HG03575 (cell line): ENCODE measurements around the gene DHX9.
A peak's percentile ranks its signal among the peaks of the same experiment; 100 is the strongest.

Experiments used
- ATAC-seq: cut with Tn5 transposase; IDR thresholded peaks from one replicate; pipeline ENCODE4 v1.9.1; 2021; ENCODE audit not compliant: unreplicated experiment, insufficient number of reproducible peaks, low FRiP score; ENCODE audit errors: extremely low read depth

Gene DHX9

DNA sequence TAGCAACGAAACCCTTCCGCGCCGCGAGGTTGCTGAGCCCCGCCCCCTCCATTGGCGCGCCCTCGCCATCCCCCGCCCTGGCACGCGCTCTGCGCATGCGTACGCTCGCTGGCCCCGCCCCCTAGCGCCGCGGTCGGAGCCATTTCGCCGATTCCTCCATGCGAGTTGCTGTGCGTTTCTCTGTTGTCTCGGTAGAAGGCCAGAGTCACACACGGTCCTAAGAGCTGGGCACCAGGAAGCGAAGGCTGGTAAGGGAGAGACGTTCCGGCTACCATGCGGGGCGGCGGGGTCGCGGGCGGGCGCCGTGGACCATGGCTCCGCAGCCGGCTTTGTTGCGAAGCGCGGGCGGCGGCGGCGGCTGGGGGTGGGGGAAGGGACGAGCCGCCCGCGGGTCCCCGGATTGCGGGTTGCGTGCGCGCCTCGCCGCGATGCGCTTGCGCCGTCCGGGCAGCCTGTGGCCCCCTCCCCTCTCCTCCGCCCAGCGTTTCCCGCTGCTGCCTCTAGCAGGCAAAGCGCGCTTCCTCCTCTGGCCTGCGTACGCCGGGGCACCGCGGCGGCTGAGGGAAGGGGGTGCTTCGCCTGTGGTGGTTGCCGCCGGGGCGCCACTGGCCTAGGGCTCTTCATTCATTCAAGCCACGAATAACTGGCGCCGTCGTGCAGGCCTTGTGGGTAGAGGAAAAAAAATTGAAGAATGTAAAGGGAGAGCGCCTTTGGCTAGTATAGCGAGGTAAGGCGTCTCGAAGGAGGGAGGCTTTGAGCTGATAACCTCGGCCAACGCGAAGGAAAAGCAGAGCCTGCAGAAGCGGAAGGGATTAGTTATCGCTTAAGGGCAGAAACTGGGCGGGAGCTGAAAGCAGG lies at the start of gene DHX9:
TSS of gene DHX9 (plus strand) at position 139 of the 858 bp plus-strand sequence. CDS start 3,220 bp downstream, outside the sequence.
- ATAC-seq = peak; percentile 31

DNA sequence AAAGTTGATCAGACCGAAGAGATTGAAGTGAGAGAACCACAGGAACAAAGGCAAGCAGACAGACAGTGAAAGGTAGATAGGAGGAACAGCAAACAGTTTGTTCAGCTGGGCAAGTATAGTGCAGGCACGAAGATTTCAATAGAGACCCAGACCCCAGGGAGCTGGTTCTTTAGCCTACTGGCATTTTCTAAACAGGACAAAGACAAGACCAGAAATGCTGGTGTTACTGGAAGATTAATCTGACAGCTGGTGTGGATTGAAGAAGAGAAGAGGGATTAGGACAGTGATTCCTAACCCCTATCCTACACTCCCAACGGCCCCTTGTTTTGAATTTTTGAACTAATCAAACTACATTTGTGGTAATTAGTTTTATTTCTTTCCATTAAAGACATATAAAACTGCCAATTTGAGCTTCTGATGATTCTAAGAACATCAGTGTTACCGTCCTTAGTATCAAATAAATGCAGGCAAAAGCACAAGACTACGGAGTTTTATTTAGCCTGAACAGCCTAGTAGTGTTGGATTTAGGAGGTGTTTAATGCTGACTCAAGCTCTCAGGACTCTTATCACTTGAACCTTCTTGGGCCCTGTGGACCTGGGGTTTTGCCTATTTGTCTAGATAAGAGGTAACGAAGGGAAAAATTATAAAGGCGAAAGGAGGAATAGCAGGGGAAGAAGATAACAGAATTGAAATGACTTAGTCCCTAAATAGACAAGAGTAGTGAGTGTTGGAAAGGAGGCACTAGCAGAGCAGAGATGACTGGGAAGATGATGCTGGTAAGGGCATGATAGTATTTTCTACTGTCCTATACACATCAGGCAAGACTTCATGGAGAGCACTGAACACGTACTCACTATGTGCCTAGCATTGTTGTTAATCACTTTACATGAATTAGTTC lies 47.6 kb upstream of the DHX9 start:
- no peak for ATAC-seq

DNA sequence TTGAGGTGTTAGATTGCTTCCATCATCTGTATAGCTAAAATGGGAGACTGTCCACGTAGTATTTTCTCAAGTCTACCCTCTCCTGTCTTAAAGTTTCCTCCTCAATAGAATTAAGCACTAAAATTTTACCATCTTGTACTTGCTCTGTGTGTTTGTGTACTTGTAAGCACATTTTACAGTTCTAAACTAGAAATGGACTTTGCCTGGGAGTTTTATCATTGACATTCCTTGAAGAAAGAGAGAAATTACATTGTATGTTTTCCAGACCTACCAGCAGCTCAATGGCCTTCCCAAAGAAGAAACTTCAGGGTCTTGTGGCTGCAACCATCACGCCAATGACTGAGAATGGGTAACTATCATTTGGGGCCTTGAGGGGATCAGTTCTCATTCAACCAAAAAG lies 45.1 kb upstream of the DHX9 start:
- ATAC-seq = no peak

DNA sequence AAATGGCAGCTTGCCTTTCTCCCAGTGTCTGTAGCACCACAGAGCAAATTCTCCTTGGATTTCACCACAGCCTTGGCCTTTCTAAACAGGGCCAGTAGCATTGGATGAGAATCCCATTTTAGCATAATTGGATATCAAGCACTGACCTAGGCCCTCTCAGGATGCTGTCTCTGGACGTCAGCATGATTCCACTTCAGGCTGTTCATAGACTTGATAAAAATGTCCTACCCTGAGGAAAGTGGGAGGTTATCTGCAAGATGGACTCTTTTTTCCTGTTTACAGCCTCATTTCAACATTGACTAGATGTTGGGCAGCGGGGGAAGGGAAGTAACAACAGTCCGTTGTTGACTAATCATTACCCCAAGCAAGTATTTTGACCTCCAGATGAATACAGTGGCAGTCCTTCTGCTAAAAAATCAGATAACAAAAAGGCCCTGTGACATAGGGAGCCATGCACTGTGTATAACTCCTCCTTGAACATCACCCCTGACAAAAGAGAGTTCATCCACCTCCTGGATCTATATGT lies 44.4 kb upstream of the DHX9 start:
- no peak for ATAC-seq

DNA sequence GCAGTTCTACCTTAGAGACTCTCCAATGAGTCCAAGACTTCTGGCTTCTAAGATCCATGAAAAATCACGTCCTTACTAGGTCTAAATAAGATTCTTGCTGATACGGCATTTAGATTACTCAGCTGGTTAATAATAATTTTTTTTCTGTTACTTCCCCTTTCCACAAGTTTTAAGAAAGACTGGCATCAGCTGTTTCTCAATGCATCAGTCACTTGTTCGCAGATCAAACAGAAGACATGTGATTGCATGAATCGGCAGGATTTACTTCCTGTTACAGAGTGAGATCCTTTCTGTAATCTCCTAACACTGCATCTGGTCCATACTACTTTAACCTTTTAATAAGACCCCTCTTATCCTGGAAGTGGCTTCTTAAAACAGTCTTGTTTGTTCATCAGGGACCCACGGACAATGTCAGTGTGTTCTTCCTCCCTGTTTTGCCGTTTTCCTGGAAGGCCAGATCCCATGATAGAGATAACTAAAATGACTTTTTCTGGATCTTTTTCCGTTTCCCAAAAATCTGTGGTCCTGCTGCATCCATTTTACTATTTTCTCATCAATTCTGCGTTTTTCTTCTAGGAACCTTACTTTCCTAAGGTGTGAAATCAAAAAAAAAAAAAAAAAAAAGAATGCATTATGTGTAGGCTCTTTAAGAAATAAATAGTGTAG lies 43.5 kb upstream of the DHX9 start:
- ATAC-seq = no peak

DNA sequence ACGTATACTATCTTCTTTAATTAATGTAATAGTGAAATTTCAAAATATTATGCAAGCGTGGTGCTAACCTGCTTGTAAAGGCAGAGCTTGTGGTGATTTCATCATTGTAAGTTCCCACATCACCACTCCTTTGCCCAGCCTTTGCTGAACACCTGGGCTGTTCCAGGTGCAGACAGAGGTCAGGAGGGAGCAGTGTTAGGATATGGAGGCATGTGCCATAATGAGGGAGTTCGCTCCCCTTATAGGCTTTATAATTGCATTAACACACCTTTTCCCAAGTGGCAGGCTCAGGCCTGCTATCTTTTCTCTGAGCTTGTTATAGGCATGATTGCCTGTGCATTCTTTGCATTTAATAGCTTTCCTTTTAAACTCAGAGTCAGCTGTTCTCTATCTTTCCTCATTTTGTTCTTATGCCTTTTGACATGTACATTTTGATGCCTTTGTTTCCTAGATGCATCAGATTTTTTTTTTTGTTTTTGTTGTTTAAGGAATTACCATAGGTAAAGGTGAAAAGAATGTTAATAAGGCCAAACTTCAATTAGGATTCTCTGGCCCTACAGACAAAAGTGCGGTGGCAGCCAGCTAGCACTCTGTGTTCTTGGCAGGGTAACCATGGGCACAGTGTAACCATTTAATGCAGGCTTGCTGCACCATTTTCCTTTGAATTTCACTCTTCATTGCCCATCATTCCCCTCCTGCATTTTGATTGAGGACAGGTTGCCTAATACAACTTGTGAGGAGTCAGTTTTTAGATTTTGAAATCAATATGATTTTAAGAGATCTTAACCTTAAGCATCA lies 36.9 kb upstream of the DHX9 start:
- no peak for ATAC-seq

DNA sequence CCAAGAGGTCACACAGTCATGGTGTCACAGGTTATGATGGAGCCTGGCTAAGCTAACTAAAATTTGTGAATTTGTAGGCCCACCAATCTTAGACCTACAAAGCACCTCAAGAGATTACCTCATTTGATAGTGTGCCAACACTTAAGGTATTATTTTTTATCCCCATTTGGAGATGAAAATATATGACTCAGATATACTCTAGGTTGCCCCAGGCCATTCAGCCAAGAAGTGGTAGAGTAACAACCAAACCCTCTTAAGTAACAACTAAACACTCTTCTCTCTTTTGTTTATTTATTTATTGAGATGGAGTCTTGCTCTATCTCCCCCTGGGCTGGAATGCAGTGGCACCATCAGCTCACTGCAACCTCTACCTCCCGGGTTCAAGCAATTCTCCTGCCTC lies 35.3 kb upstream of the DHX9 start:
- ATAC-seq = no peak

DNA sequence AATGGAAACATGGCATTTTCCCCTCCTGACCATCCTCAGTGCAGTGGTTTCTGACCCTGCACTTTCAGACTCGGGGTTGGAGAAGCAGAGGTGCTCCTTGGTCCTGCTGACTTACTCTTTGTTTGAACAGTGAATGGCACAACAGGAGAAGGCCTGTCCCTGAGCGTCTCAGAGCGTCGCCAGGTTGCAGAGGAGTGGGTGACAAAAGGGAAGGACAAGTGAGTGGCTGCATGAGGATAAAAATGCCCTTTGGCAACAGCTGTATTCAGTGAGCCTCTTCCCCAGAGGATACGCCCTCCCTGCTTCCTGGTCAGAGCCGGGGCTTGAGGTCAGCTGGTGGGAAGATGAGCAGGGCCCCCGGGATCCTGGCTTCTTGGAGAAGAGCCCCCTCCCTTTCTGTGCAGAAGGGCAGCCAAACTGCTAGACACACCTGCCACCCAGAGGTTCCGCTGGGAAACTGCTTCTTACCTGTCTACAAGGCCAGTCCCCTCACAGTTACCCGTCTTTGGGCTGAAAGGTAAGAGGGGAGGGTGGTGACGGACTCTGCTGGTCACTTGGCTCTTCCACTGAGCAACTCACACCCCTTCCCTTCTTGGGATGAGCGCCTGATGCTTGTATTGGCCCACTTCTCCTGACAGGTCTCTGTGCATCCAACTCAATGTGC lies 33.0 kb upstream of the DHX9 start:
- ATAC-seq = no peak

DNA sequence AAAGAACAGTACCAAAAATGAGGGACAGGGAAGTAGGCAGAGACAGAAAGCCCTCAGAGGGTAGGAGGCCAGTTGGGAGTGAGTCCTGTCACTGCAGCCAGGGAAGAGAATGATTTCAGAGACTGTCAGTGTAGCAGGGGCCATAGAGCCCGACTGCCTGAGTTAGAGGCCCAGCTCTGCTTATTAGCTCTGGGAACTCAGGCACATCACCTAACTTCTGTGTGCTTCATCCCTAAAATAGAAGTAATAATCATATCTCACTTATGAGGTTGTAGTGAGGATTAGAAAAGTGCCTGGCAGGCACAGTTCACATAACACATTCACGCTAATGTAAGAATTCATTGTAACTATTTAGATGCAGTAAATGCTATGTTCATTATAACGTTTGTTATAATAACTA lies 31.2 kb upstream of the DHX9 start:
- no peak for ATAC-seq

DNA sequence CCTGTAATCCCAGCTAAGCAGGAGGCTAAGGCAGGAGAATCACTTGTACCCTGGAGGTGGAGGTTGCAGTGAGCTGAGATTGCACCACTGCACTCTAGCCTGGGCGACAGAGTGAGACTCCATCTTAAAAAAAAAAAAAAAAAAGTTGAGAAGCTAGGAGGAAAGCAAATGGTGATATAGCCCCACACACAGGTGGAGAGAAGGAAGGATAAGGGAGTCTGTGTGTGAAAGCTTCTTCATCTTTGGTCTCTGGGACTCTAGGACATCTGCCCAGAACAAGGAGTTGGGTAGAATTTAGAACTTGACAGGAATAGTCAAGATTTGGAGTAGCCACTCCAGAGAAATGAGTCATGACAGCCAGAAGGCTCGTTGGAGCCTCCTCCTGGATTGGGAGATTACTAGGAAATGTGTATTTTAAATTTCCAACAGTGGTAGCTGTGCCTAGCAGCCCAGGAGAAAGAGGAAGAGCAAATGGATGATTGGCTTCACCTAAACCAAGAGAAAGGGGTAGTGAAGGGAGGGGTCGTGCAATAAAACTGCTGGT lies 29.7 kb upstream of the DHX9 start:
- no peak for ATAC-seq

DNA sequence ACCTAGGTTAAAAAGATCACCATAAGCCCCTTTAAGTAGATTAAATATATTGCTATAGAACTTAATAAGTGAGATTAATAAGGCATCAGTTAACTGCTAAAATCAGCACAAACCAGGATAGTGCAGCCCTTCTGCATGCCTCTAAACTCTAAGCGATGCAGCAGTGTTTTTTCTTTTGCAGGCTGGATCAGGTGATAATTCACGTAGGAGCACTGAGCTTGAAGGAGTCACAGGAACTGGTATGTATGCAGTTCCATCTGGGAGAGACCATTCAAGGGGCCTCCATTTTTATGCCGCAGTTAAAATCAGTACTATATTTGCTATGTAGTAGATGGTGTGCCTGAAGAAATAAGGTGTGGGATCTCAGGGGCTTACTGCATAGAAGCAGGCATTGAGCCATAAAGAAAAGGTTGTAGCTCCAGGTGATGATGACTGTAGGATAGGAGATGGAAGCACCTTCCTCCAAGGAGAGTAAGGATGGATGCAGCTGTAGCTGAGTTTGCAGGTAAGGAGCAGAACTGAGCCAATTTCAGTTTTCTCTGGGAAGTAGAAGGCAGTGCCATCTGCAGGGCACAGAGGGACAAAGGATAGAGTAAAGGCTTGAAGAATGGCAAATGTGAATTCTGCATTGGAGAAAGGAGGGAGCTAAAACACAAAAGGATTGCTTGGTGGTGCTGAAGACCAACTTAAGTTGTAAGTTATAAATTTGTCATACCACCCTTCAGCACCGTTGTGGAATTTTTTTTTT lies 27.0 kb upstream of the DHX9 start:
- no peak for ATAC-seq

DNA sequence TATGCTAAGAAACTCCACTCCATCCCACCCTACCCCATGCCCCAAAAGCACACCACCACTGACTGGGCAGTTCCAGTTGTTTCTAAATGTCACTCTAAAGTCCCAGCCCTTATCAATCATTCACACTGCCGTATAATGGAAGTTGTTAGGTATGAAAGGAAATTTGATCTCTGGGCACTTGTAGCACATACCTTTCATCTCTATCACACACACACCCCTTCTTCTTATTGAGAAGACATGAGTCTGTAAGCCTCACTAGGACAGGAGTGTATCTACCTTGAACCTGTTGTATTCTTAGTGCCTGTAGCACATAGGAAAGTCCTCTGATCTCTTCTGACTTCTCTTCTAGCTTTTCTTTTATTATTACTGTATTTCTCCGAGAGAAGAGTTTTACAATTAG lies 22.3 kb upstream of the DHX9 start:
- no peak for ATAC-seq

DNA sequence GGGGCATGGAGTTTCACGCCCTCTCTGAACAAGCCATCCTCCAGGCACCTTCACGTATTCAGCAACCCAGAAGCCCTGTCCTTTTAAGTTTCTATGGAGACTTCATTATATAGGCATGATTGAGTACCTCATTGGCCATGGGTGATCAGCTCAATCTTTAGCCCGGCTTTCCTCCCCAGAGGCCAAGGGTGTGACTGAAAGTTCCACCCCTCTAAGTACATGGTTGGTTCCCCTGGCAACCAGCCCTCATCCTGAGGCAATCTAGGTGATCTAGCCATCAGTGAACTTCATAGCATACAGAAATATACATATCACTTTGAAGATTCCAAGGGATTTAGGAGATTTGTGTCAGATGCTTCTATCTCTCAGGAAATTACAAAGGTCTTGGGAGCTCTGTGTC lies 21.3 kb upstream of the DHX9 start:
- no peak for ATAC-seq

DNA sequence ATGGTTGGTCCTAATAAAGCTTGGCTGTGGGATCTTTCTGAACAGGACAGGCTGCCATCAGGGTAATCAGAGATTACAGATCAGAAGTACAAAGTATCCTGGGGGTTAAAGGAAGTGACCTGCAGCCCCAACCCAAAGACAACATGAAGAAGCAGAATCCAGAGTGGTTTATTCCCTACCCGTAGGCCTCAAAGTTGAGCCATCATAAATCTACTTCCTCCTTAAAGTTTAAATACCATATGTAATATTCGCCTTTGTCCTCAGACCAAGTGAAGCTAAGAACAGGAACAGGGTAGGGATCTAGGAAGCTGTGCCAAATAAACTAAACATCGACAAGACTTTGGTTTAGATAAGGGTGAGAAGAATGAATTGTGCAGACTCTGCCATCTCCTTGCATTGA lies 15.9 kb upstream of the DHX9 start:
- ATAC-seq = no peak

DNA sequence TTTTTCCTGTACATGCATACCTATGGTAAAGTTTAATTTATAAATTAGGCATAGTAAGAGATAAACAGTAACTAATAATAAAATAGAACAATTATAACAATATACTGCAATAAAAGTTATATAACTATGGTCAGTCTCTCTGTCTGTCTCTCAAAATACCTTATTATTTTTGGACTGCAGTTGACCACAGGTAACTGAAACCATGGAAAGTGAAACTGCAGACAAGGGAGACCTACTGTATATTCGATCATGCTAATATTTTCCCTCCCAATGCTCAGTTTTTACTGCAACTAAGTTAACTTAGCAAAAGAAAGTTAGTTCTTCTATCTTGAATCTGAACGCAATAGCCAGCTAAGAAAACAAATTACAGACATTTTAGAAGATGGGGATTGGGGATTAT lies 12.3 kb upstream of the DHX9 start:
- ATAC-seq = no peak

DNA sequence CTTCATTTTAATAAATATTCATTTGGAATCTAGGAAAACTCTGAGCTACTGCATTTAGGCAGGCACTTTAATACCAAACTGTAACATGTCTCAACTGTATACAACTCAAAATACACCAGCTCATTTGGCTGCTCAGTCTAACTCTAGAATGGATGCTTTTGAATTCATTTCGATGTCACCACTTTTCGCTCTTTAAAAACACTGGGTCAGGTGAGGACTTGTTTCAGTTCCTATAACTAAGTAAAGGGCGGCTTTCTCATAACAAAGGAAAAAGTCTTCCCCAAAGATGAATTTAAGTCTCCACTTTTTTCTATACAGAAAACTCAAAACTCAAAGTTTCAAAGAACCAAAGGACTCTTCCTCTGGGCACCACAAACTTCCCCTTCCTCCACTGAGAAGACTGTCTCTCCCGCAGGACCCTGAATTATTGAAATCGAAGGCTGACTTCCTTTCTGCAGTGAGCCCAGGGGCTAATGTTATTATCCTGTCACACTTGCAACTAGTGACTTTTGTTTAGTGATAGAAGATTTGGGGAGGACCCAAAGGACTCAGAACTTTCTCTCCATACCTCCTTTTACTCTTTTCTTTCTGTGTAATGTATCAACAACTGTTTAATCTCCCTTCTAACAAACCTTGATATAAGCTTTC lies 9.7 kb upstream of the DHX9 start:
- no peak for ATAC-seq

DNA sequence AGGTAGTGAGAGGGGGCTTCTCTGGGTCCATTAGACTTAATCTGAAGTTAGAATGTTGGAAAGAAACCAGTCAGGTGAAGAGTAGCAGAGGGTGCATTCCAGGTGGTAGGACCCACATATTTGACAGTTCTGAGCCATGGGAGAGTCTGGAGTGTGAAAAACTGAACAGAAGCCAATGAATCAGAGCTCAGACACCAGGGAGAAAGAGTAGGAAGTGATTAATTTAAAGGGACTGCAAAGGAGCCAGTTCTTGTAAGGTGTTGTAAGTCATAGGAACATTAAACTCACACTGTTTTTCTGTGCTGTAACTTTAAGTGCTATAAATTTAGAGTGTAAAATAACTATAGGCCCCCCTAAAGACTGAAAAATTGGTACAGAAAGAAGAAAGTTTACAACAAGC lies 5.9 kb upstream of the DHX9 start:
- ATAC-seq = no peak
